GM10847 (cell line): ENCODE measurements around the gene MUC6.

Experiments used
- POLR2A ChIP-seq: IDR thresholded peaks from 2 replicates; pipeline ENCODE4 v1.6.1; 2011; ENCODE audit not compliant: insufficient read length; ENCODE audit errors: extremely low read depth

Gene MUC6

GRCh38 chr11:1002406-1002984, 34.0 kb downstream of the MUC6 start:
- TF ChIP-seq POLR2A, result no peak

GRCh38 chr11:1001617-1002405, 34.7 kb downstream of the MUC6 start:
- no peak for TF ChIP-seq POLR2A

DNA sequence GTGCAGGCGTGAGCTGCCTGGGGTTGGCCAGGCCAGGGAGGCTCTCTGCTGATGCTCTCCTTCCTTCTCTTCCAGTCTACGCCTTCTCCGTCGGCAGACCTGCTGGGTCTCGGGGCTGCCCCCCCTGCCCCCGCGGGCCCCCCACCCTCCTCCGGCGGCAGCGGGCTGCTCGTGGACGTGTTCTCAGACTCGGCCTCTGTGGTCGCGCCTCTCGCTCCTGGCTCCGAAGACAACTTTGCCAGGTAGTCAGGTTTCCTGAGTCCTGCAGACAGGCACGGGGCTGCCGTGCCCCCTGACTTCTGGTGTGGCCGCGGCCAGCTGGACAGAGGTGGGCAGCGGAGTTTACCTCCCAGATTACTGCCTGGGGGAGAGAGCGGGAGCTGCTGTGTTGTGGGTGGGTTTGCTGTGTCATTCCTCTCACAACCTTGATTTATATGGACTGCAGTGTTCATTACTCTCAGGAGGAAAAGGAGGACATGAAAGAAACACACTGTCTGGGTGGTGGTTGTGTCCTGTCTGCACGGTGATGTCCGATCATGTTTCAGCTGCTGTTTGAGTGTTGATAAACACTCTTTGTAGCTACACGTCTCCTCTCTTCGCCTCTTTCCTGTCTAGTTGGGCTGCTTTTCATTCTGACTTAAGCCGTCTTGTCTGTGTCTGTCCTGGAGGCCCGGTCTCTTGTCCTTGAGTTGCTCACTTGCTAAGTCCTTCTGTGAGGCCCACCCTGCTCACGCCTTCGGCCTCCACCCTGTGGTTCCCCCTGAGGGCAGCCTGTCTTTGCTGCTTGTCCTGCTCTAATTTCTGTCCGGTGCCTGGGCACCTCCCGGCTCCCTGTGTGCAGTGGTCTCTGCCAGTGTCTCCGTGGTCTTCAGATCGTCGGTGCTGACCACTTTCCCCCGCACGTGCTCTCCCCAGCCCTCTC, 35.9 kb downstream of the MUC6 start:
- TF ChIP-seq POLR2A, result no peak

- TF ChIP-seq POLR2A, result no peak
Observed at GRCh38 chr11:999009-999408, 37.5 kb downstream of the MUC6 start.

- TF ChIP-seq POLR2A, result no peak
Observed at GRCh38 chr11:997907-998306, 38.6 kb downstream of the MUC6 start.

DNA sequence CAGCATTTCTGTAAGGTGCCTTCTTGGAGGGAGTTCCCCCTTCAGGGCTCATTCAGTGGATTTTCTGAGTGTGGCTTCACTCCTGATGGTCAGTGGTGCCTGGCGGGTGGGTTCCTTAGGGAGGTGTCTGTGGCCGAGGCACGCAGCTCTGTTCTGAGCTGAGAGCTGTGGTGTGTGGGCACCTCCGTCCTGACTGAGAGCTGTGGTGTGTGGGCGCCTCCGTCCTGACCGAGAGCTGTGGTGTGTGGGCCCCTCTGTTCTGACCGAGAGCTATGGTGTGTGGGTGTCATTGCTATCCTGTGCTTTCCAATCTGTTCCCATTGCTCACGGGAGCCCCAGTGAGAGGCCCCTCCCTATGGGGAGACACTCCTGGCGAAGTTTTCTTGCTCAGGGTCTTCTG, 39.8 kb downstream of the MUC6 start:
- TF ChIP-seq POLR2A, result no peak

DNA sequence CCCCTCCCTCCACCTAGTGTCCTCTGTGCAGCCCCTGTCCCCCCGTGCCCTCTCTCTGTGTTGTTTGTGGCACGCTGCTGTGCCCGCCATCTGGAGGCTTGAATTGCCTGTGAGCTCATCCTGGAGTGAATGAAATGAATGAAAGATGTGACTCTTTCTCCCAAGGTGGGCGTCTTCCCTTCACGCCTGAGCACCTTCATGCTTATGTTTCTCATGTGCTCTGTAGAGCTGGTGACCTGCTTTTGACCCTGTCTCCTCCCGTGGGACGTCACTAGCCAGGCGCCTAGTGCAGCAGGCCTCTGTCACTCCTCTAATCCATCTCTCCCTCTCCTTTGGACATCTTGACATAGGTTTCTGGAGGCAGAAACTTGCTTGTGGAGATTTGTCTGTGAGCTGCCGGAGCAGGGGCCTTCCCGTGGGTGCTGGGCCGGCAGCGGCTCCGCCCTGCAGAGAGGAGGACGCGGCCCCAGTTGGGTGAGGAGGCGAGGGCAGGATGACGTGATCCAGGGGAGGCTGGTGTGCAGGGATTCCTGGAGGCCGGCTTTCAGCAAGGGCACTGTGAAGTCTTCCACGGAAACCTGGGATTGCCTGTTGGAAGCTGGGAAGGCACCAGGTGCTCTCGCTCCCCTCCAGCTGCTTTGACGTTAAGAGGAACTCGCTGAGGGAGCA, 40.6 kb downstream of the MUC6 start:
- no peak for TF ChIP-seq POLR2A

GRCh38 chr11:995044-995751, 41.3 kb downstream of the MUC6 start:
- TF ChIP-seq POLR2A, result no peak

DNA sequence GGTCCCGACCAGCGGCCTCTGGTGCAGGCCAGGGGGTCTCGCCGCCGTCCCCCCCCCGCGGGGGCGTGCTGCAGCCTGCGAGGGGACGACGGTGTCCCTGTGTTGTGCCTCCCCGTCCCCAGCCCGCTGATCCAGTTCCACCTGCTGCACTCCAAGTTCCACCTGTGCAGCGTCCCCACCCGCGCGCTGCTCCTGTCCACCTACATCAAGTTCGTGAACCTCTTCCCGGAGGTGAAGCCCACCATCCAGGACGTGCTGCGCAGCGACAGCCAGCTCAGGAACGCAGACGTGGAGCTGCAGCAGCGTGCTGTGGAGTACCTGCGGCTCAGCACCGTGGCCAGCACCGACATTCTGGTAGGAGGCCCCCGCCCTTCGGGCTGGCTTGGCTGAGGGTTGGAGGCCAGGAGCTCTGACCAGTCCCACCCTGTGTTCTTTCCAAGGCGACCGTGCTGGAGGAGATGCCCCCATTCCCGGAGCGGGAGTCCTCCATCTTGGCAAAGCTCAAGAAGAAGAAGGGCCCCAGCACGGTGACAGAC, 42.8 kb downstream of the MUC6 start:
- no peak for TF ChIP-seq POLR2A

- TF ChIP-seq POLR2A, result no peak
Observed at GRCh38 chr11:992577-992976, 43.9 kb downstream of the MUC6 start.

- no peak for TF ChIP-seq POLR2A
Observed at GRCh38 chr11:991711-992307, 44.7 kb downstream of the MUC6 start.

DNA sequence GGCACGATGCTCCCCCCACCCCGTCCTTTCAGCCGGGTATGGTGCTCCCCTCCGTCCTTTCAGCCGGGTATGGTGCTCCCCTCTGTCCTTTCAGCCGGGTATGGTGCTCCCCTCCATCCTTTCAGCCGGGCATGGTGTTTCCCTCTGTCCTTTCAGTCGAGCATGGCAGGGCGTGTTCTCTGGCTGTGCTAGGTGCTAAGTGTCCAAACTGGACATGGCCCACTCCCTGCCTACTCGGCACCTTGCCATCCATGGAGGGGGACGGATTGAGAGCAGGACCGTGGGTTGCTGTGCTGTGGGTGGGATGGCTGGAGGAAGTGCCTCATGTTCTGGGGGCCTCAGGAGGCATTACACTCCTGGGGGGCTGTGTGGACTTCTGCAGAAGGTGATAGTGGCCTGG, 45.5 kb downstream of the MUC6 start:
- TF ChIP-seq POLR2A, result no peak

DNA sequence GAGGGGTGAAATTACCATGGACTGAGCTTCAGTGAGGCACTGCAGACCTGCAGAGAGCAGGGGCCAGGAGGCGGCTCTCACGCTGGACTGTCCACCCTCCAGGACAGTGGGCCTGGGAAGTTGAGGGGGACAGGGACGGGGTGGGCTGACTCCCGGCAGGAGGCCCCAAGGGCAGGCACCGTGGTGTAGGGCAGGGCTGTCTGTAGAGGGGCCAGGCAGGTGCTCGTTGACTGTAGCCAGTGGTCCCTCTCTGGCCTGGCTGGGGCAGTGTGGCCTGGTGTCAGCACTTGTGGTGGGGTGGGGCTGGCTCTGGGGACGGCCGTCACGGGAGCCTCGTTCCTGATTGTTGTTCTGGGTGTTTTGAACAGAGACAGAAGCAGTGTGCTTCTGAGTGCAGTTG, 46.4 kb downstream of the MUC6 start:
- TF ChIP-seq POLR2A, result no peak

DNA sequence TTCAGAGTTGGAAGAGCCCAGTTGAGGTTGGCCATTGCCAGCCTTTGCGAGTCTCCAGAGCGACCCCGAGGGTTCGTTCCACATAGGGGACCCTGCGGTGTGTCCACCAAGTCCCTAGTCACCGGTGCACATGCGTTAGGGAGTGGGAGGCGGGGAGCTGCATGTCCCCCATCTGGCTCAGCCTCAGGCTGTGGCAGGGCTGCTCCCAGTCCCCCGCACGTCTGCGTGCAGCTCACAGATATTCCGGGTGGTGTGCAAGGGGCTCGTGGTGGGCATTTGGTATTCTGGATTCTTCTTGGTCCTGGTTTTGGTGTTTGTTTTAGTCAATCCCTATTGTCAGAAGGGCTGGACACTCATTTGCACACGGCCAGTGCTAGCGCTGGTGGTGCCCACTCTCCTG, 48.8 kb downstream of the MUC6 start:
- TF ChIP-seq POLR2A, result no peak

DNA sequence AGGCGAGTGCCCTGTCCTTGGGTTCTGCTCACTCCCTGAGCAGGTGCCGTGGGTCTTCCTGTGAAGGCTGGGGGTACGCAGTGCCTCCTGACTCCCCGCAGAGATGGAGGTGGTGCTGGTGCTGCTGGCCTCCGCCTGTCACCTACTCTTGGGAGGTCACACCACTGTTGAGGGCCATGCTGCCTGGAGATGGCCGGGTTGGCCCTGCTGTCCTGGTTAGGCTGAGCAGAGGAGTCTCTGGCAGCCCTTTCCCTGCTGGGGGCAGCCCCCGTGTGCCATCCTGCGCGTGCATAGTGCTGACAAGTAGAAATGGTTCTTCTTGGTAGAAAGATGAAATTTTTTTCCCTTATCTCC, 49.6 kb downstream of the MUC6 start:
- TF ChIP-seq POLR2A, result no peak
